AG04450 (cell line): ENCODE measurements around the gene BABAM1. TPM values are rescaled to one million over a fixed set of nuclear protein-coding genes. Genes with fewer than 3 reads are reported as not detected.

Experiments used
- CTCF ChIA-PET: fragments of 300-600, 350-600 bp; formaldehyde crosslinking; extraction: SDS; loops from one replicate; lab custom pipeline; 2022; ENCODE audit warnings: antibody characterized with exemption, inconsistent platforms; lab: Charles Lee
- POLR2A ChIA-PET: fragments of 350-600 bp; formaldehyde crosslinking; extraction: SDS; loops from one replicate; lab custom pipeline; 2021; ENCODE audit warnings: antibody characterized with exemption, inconsistent platforms; lab: Yijun Ruan, JAX
- DNase-seq: peaks from one replicate; pipeline ENCODE4 v3.0.0-alpha.2; 2011; ENCODE audit warnings: low read depth, low spot score
- H3K27ac ChIP-seq: one replicate; pipeline ENCODE4 v1.5.1; 2012; ENCODE audit warnings: low read depth, low read length, control low read depth
- H3K27me3 ChIP-seq: one replicate; pipeline ENCODE4 v1.6.0; 2012; ENCODE audit warnings: low read length; ENCODE audit not compliant: control insufficient read depth, insufficient read depth
- H3K4me3 ChIP-seq: 2 replicates; pipeline ENCODE4 v1.5.1; 2011; ENCODE audit warnings: mild to moderate bottlenecking, low read depth, low read length, control low read depth
- H3K9me3 ChIP-seq: 2 replicates; pipeline ENCODE4 v1.5.1; 2012; ENCODE audit warnings: low read length; ENCODE audit not compliant: control insufficient read depth, insufficient read depth
- CTCF ChIP-seq: IDR thresholded peaks from 2 replicates; pipeline ENCODE4 v1.5.1; 2011; ENCODE audit warnings: low read depth, low read length, control low read depth, inconsistent platforms
- polyA plus RNA-seq: library from polyadenylated mRNA; depleted of rRNA; stranded (reverse); fragments of >200 nt; gene quantifications from 2 replicates; pipeline ENCODE4 v1.2.3, GENCODE V29; 2011

BABAM1 gene
- polyA plus RNA-seq, 1 experiment, result 98.6 TPM

- CTCF ChIA-PET, result interaction anchor here (0.6 to 2.1 kb wide), 16 partner anchors 9 to 483 kb away, joined by 3 to 13 read pairs (median 4); partner anchors contain the start of genes BABAM1 and USHBP1
Observed at GRCh38 chr19:17282488-17283125, 15.4 kb downstream of the BABAM1 start.

GRCh38 chr19:17283504-17283996 is 16.3 kb downstream of the BABAM1 start:
- CTCF ChIA-PET, result interaction anchor here (1.0 to 2.1 kb wide), 5 partner anchors 9 to 218 kb away, joined by 4 to 7 read pairs (median 6); no protein-coding TSS in a partner anchor
- no peak for TF ChIP-seq CTCF
- POLR2A ChIA-PET, result interaction anchor here (0.6 kb wide), 1 partner anchor 184 kb away, joined by 3 read pairs; no protein-coding TSS in a partner anchor
- H3K27ac ChIP-seq, result no peak overlapping the region
- no peak for DNase-seq
- no peaks in the 10 kb centered on the region for H3K9me3 ChIP-seq
- H3K4me3 ChIP-seq, result no peak overlapping the region
- H3K27me3 ChIP-seq, result no peaks in the 10 kb centered on the region

More at GRCh38 chr19:17282488-17283125, 15.4 kb downstream of the BABAM1 start:
- Histone ChIP-seq H3K27ac (no peak overlapping the region), H3K4me3 (peak overlapping the region; percentile 53), H3K9me3 (no peaks in the 10 kb centered on the region), H3K27me3 (no peaks in the 10 kb centered on the region)
- POLR2A ChIA-PET, result interaction anchor here (0.6 kb wide), 1 partner anchor 217 kb away, joined by 7 read pairs; no protein-coding TSS in a partner anchor
- DNase-seq, result no peak
- peak; percentile 83 for TF ChIP-seq CTCF

GRCh38 chr19:17285415-17286135 is 18.3 kb downstream of the BABAM1 start:
- ChIA-PET CTCF (interaction anchor here (0.8 kb wide), 1 partner anchor 80 kb away, joined by 3 read pairs; no protein-coding TSS in a partner anchor), POLR2A (interaction anchor here (0.6 kb wide), 1 partner anchor 21 kb away, joined by 4 read pairs; no protein-coding TSS in a partner anchor)
- no peak overlapping the region for H3K4me3 ChIP-seq
- no peaks in the 10 kb centered on the region for H3K27me3 ChIP-seq
- no peak for TF ChIP-seq CTCF
- no peaks in the 10 kb centered on the region for H3K9me3 ChIP-seq
- H3K27ac ChIP-seq, result no peak overlapping the region
- no peak for DNase-seq

GRCh38 chr19:17286263-17286662 is 19.0 kb downstream of the BABAM1 start:
- H3K27me3 ChIP-seq, result no peaks in the 10 kb centered on the region
- DNase-seq, result no peak
- H3K4me3 ChIP-seq, result no peak overlapping the region
- no peak overlapping the region for H3K27ac ChIP-seq
- CTCF ChIA-PET, result interaction anchor here (0.8 kb wide), 1 partner anchor 80 kb away, joined by 3 read pairs; no protein-coding TSS in a partner anchor
- no peaks in the 10 kb centered on the region for H3K9me3 ChIP-seq
- no peak for TF ChIP-seq CTCF
- POLR2A ChIA-PET, result no interaction called here
